Subcutaneous adipose tissue (tissue), 4 donors: Measurements from ENCODE around the gene STYXL1. TPM values are rescaled to one million over a fixed set of nuclear protein-coding genes. Genes with fewer than 3 reads are reported as not detected.

Source experiments
- total RNA-seq, 4 donors: library from RNA; depleted of rRNA; stranded (reverse); fragments of >200 nt; gene quantifications; one replicate each; pipeline ENCODE4 v1.1.0, GENCODE V29; 2016
- TF ChIP-seq, protein P1 (sequence below): fragments of 450-650 bp; IDR thresholded peaks from one replicate; pipeline ENCODE4 v1.5.1; 2016; ENCODE audit warnings: low read depth, mild to moderate bottlenecking, control low read depth, antibody characterized with exemption, moderate library complexity

The STYXL1 gene
- total RNA-seq, 4 donors from 2014 or later, result 14.8 to 37.1 (median 26.0) TPM

DNA sequence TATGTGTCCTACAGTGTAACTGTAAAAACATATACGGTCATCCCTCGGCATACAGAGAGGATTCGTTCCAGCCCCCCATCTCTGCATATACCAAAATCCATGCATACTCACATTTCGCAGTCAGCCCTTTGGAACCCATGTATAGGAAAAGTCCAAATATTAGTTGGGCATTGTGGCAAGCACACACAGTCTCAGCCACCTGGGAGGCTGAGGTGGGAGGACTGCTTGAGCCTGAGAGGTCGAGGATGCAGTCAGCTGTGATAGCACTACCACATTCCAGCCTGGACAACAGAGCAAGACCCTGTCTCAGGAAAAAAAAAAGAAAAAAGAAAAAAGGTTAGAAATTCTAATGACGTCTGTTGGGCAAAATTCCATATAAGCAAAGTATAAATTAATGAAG lies 29.2 kb upstream of the STYXL1 start:
- TF ChIP-seq, protein P1, sequence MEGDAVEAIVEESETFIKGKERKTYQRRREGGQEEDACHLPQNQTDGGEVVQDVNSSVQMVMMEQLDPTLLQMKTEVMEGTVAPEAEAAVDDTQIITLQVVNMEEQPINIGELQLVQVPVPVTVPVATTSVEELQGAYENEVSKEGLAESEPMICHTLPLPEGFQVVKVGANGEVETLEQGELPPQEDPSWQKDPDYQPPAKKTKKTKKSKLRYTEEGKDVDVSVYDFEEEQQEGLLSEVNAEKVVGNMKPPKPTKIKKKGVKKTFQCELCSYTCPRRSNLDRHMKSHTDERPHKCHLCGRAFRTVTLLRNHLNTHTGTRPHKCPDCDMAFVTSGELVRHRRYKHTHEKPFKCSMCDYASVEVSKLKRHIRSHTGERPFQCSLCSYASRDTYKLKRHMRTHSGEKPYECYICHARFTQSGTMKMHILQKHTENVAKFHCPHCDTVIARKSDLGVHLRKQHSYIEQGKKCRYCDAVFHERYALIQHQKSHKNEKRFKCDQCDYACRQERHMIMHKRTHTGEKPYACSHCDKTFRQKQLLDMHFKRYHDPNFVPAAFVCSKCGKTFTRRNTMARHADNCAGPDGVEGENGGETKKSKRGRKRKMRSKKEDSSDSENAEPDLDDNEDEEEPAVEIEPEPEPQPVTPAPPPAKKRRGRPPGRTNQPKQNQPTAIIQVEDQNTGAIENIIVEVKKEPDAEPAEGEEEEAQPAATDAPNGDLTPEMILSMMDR, result no peak

- TF ChIP-seq, protein P1, result no peak
Observed at GRCh38 chr7:76074972-76075370, 27.2 kb upstream of the STYXL1 start.

DNA sequence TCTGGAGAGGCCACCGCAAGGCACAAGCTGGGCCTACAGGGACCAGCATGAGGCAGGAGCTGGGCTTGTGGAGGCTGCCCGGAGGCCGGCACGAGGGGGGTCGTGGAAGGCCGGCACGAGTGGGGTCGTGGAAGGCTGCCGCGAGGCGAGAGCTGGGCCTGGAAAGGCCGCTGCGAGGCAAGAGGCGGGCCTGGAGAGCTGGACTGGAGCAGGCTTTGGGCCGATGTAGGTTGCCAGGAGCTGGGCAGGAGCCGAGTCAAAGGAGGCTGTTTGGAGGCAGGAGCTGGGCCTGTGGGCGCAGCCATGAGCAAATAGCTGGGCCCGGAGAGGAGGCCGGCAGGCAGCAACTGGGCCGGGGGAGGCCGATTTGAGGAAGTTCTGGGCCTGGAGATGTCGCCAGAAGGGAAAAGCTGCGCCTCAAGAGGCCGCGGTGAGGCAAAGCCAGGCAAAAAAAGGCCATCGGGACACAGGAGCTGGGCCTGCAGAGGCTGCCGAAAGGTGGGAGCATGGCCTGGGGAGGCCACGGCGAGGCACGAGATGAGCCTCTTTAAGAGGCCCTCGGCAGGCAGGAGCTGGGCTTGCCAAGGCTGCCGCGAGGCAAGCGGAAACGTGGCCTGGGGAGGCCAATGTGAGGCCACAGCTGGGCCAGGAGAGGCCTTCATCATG lies 26.6 kb upstream of the STYXL1 start:
- TF ChIP-seq, protein P1, result no peak

DNA sequence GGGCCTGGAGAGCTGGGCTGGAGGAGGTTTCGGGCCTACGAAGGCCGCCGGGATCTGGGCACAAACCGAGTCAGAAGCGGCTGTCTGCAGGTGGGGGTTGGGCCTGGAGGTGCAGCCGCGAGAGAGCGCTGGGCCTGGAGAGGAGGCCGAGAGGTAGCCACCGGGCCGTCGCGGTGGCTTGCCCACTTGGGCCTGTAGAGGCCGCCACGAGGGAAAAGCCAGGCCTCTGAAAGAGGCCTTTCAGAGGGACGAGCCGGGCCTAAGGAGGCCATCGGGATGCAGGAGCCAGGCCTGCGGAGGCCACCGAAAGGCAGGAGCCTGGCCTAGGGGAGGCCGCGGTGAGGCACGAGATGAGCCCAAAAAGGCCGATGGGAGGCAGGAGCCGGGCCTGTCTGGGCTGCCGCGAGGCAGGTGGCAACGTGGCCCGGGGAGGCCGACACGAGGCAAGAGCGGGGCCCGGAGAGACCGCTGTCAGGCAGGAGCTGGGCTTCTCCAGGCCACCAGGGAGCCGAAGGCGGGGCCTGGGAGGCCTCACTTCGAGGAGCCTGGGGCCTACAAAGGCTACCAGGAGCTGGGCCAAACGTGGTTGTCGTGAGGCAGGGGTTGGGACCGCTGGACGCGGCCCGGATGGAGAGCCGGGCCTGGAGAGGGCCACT lies 25.7 kb upstream of the STYXL1 start:
- TF ChIP-seq, protein P1, result no peak

GRCh38 chr7:76072243-76073148 lies 24.7 kb upstream of the STYXL1 start:
- TF ChIP-seq, protein P1, result no peak

DNA sequence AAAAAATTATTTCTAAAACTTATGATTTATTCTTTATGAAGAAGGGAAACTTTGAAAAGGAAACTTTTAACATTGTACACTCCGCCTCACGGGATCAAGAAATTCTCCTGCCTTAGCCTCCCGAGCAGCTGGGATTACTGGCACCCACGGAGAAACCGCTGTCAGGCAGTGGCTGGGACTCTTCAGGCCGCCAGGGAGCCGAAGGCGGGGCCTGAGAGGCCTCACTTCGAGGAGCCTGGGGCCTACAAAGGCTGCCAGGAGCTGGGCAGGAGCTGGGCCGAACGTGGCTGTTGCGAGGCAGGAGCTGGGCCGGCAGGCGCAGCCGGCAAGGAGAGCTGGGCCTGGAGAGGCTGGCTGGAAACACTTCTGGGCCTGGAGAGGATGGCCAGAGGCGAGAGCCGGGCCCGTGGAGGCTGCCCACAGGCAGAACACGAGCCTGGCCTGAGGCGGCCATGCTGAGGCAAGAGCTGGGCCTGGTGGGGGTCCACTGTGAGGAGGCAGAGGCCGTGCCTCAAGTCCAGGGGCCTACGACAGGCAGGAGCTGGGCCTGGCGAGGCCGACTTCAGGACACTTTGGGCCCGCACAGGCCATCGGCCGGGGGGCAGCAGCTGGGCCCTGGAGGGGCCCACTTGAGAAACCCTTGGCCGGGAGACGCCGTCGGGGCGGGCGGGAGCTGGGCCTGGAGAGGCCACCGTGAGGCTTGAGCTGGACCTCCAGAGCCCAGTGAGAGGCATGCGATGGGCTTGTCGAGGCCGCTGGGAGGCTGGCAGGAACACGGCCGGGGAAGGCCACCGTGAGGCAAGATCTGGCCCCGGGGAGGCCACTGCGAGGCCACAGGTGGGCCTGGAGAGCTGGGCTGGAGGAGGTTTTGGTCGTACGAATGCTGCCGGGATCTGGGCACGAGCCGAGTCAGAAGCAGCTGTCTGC lies 23.8 kb upstream of the STYXL1 start:
- TF ChIP-seq, protein P1, result no peak
